Neural cell (in vitro differentiated cells): Measurements from ENCODE around the gene TENM3. TPM values are rescaled to one million over a fixed set of nuclear protein-coding genes. Genes with fewer than 3 reads are reported as not detected.

Experiments used
- H2AFZ ChIP-seq: fragments of 200-600, 300-800 bp; sonication (generic), shearing (Covaris generic); 2 replicates; pipeline ENCODE4 v1.6.0; 2014; ENCODE audit warnings: low read depth, mild to moderate bottlenecking, antibody characterized with exemption, low read length, moderate library complexity
- H3F3A ChIP-seq: fragments of 200-600 bp; shearing (Covaris generic); 2 replicates; pipeline ENCODE4 v1.6.1; 2016; ENCODE audit warnings: mild to moderate bottlenecking, moderate library complexity, mixed read lengths, antibody characterized with exemption, low read length; ENCODE audit not compliant: insufficient read depth, poor library complexity, severe bottlenecking
- H3K27ac ChIP-seq: fragments of 200-600, 300-800 bp; sonication (generic), shearing (Covaris generic); 2 replicates; pipeline ENCODE4 v1.5.1; 2014; ENCODE audit warnings: mild to moderate bottlenecking, low read length, moderate library complexity
- H3K27me3 ChIP-seq: fragments of 300-800, 200-600 bp; sonication (generic), shearing (Covaris generic); 2 replicates; pipeline ENCODE4 v1.6.0; 2014; ENCODE audit warnings: mild to moderate bottlenecking, low read depth, low read length, moderate library complexity; ENCODE audit not compliant: insufficient read depth
- H3K36me3 ChIP-seq: fragments of 300-800, 200-600 bp; sonication (generic), shearing (Covaris generic); 2 replicates; pipeline ENCODE4 v1.5.1; 2014; ENCODE audit warnings: mild to moderate bottlenecking, antibody characterized with exemption, low read length, moderate library complexity; ENCODE audit not compliant: insufficient read depth
- H3K4me2 ChIP-seq: fragments of 300-800, 200-600 bp; sonication (generic), shearing (Covaris generic); 2 replicates; pipeline ENCODE4 v1.6.0; 2014; ENCODE audit warnings: mild to moderate bottlenecking, low read length
- H3K4me3 ChIP-seq: fragments of 300-800, 200-600 bp; sonication (generic), shearing (Covaris generic); 2 replicates; pipeline ENCODE4 v1.5.1; 2014; ENCODE audit warnings: mild to moderate bottlenecking, low read length, moderate library complexity
- H3K79me2 ChIP-seq: fragments of 200-600 bp; shearing (Covaris generic); replicated peaks from 2 replicates; pipeline ENCODE4 v1.6.0; 2014; ENCODE audit warnings: mild to moderate bottlenecking, low read length, moderate library complexity; ENCODE audit not compliant: insufficient read depth
- H3K9ac ChIP-seq: fragments of 300-800, 200-600 bp; sonication (generic), shearing (Covaris generic); 2 replicates; pipeline ENCODE4 v1.6.1; 2016; ENCODE audit warnings: mild to moderate bottlenecking, low read length, mixed read lengths
- H3K9me2 ChIP-seq: fragments of 200-600 bp; shearing (Covaris generic); 2 replicates; pipeline ENCODE4 v1.6.1; 2016; ENCODE audit warnings: mild to moderate bottlenecking, low read length, mixed read lengths; ENCODE audit not compliant: insufficient read depth
- H3K9me3 ChIP-seq: fragments of 200-600, 300-800 bp; sonication (generic), shearing (Covaris generic); 2 replicates; pipeline ENCODE4 v1.6.1; 2016; ENCODE audit warnings: mild to moderate bottlenecking, mixed run types, low read length, moderate library complexity, mixed read lengths
- H4K20me1 ChIP-seq: fragments of 200-600 bp; shearing (Covaris generic); 2 replicates; pipeline ENCODE4 v1.6.1; 2016; ENCODE audit warnings: mild to moderate bottlenecking, mixed run types; ENCODE audit not compliant: insufficient read depth
- EP300 ChIP-seq: fragments of 450-650 bp; conservative IDR thresholded peaks from 2 replicates; pipeline ENCODE4 v1.6.1; 2014; ENCODE audit warnings: antibody characterized with exemption, mild to moderate bottlenecking, moderate library complexity; ENCODE audit not compliant: poor library complexity, severe bottlenecking
- EZH2 ChIP-seq: fragments of 200-600, 300-800 bp; shearing (Covaris generic), sonication (generic); IDR thresholded peaks from 2 replicates; pipeline ENCODE4 v1.6.1; 2014; ENCODE audit warnings: antibody characterized with exemption, low read length, borderline replicate concordance, mild to moderate bottlenecking; ENCODE audit not compliant: insufficient read depth, poor library complexity, severe bottlenecking
- MXI1 ChIP-seq: fragments of 450-650 bp; conservative IDR thresholded peaks from 2 replicates; pipeline ENCODE4 v1.6.1; 2014; ENCODE audit warnings: antibody characterized with exemption, mild to moderate bottlenecking; ENCODE audit not compliant: poor library complexity, severe bottlenecking
- POLR2AphosphoS5 ChIP-seq: IDR thresholded peaks from 2 replicates; pipeline ENCODE4 v1.6.1; 2012
- RAD21 ChIP-seq: fragments of 450-650 bp; conservative IDR thresholded peaks from 2 replicates; pipeline ENCODE4 v1.6.1; 2014; ENCODE audit warnings: antibody characterized with exemption, mild to moderate bottlenecking, moderate library complexity
- SMC3 ChIP-seq: fragments of 450-650 bp; conservative IDR thresholded peaks from 2 replicates; pipeline ENCODE4 v1.6.1; 2014; ENCODE audit warnings: antibody characterized with exemption, mild to moderate bottlenecking, moderate library complexity; ENCODE audit not compliant: poor library complexity
- TAF1 ChIP-seq: IDR thresholded peaks from 2 replicates; pipeline ENCODE4 v1.6.1; 2012; ENCODE audit warnings: low read depth
- polyA plus RNA-seq: library from polyadenylated mRNA; depleted of rRNA; stranded (reverse); fragments of >200 nt; gene quantifications from 2 replicates; pipeline ENCODE4 v1.2.3, GENCODE V29; 2014
- TF ChIP-seq, protein P1 (sequence below): IDR thresholded peaks from 2 replicates; pipeline ENCODE4 v1.6.1; 2012; ENCODE audit warnings: borderline replicate concordance
- TF ChIP-seq, protein P2 (sequence below): fragments of 450-650 bp; IDR thresholded peaks from 2 replicates; pipeline ENCODE4 v1.5.1; 2014; ENCODE audit warnings: antibody characterized with exemption, mild to moderate bottlenecking, moderate library complexity; ENCODE audit not compliant: poor library complexity, severe bottlenecking

Gene TENM3
- polyA plus RNA-seq, 1 donor from 2014 or later = 7.3 TPM

DNA sequence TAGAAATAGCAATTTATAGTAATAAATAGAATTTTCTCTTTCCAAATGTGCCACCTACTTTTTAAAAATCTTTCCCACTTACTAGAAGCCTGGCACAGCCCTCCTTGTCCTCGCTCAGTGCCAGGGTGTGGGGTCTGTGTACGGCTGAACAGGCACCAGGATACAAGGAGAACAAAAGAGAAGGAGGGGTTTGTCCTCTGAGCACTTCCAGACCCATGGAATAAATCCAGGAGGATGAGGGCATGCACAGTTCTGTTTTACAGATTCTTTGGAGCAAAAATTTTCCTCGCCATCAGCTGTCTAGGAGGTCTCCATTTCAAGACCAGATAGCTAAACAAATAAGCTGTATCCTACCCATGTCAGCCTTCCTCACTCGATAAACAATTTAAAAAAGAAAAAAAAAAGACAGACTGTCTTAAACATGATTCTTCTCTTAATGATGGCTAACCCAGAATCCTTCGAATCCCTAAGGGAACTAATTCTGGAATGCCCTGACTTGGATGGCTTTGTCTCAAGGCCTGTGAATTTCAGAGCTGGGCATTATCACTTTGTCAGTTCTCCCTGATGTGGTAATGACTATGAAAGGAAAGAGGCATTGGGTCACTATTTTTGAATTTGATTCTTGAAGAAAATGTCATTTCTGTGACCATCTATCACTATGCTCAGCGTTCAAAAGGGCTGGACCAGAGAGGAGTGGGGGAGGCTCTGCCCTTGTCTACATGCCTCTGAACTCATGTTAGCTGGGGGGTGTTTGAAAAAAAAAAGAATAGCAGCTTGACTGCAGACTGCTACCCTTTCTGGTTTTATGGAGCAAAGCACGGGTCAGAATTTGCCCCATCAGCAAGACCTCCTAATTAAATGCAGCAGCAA, 523.0 kb downstream of the TENM3 start:
- no peaks in the 10 kb centered on the region for H4K20me1 ChIP-seq
- no peak overlapping the region for H2AFZ ChIP-seq
- no peak overlapping the region for H3K4me2 ChIP-seq
- no peak overlapping the region for H3K9ac ChIP-seq
- H3K4me3 ChIP-seq = no peak overlapping the region
- H3K9me2 ChIP-seq = no peaks in the 10 kb centered on the region
- H3K27ac ChIP-seq = no peak overlapping the region
- no peaks in the 10 kb centered on the region for H3K79me2 ChIP-seq
- H3K9me3 ChIP-seq = no peaks in the 10 kb centered on the region
- TF ChIP-seq, protein P1, sequence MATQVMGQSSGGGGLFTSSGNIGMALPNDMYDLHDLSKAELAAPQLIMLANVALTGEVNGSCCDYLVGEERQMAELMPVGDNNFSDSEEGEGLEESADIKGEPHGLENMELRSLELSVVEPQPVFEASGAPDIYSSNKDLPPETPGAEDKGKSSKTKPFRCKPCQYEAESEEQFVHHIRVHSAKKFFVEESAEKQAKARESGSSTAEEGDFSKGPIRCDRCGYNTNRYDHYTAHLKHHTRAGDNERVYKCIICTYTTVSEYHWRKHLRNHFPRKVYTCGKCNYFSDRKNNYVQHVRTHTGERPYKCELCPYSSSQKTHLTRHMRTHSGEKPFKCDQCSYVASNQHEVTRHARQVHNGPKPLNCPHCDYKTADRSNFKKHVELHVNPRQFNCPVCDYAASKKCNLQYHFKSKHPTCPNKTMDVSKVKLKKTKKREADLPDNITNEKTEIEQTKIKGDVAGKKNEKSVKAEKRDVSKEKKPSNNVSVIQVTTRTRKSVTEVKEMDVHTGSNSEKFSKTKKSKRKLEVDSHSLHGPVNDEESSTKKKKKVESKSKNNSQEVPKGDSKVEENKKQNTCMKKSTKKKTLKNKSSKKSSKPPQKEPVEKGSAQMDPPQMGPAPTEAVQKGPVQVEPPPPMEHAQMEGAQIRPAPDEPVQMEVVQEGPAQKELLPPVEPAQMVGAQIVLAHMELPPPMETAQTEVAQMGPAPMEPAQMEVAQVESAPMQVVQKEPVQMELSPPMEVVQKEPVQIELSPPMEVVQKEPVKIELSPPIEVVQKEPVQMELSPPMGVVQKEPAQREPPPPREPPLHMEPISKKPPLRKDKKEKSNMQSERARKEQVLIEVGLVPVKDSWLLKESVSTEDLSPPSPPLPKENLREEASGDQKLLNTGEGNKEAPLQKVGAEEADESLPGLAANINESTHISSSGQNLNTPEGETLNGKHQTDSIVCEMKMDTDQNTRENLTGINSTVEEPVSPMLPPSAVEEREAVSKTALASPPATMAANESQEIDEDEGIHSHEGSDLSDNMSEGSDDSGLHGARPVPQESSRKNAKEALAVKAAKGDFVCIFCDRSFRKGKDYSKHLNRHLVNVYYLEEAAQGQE = no peak
- TF ChIP-seq EZH2 = no peak
- TF ChIP-seq SMC3 = no peak
- no peak for TF ChIP-seq MXI1
- TF ChIP-seq EP300 = no peak
- no peak for TF ChIP-seq POLR2AphosphoS5
- no peak for TF ChIP-seq TAF1
- TF ChIP-seq RAD21 = no peak
- TF ChIP-seq, protein P2, sequence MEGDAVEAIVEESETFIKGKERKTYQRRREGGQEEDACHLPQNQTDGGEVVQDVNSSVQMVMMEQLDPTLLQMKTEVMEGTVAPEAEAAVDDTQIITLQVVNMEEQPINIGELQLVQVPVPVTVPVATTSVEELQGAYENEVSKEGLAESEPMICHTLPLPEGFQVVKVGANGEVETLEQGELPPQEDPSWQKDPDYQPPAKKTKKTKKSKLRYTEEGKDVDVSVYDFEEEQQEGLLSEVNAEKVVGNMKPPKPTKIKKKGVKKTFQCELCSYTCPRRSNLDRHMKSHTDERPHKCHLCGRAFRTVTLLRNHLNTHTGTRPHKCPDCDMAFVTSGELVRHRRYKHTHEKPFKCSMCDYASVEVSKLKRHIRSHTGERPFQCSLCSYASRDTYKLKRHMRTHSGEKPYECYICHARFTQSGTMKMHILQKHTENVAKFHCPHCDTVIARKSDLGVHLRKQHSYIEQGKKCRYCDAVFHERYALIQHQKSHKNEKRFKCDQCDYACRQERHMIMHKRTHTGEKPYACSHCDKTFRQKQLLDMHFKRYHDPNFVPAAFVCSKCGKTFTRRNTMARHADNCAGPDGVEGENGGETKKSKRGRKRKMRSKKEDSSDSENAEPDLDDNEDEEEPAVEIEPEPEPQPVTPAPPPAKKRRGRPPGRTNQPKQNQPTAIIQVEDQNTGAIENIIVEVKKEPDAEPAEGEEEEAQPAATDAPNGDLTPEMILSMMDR = no peak
- no peaks in the 10 kb centered on the region for H3F3A ChIP-seq
- H3K27me3 ChIP-seq = no peaks in the 10 kb centered on the region
- no peaks in the 10 kb centered on the region for H3K36me3 ChIP-seq

DNA sequence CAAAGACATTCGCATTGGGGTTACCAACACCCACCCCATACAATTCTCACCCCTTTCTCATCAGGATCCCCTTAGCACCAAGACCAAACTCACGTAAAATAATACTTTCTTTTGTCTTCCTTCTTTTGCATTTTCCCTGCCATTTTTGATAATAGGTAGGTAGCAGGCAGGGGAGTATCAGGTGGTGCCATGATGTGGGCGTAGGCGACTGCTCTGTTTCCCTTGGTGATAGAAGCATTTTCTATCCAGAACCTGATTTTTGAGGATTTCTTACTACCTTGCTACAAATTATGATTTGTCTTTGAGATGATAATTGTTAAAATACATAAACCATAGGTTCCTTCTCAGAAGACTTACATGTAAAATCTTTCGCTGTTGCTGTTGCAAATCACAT, 523.7 kb downstream of the TENM3 start:
- no peak overlapping the region for H3K4me3 ChIP-seq
- H3F3A ChIP-seq = no peaks in the 10 kb centered on the region
- H3K27ac ChIP-seq = no peak overlapping the region
- no peaks in the 10 kb centered on the region for H4K20me1 ChIP-seq
- no peak for TF ChIP-seq MXI1
- TF ChIP-seq EP300 = no peak
- no peak for TF ChIP-seq TAF1
- TF ChIP-seq, protein P2 = no peak
- TF ChIP-seq RAD21 = no peak
- TF ChIP-seq, protein P1 = no peak
- no peak for TF ChIP-seq SMC3
- no peak for TF ChIP-seq POLR2AphosphoS5
- TF ChIP-seq EZH2 = no peak
- H3K9ac ChIP-seq = no peak overlapping the region
- no peaks in the 10 kb centered on the region for H3K79me2 ChIP-seq
- H3K9me3 ChIP-seq = no peaks in the 10 kb centered on the region
- H3K27me3 ChIP-seq = no peaks in the 10 kb centered on the region
- H2AFZ ChIP-seq = no peak overlapping the region
- no peaks in the 10 kb centered on the region for H3K9me2 ChIP-seq
- H3K4me2 ChIP-seq = no peak overlapping the region
- H3K36me3 ChIP-seq = no peaks in the 10 kb centered on the region
